Natural killer cell (primary cell): ENCODE results near the gene DGKB. TPM values are rescaled to one million over a fixed set of nuclear protein-coding genes. Genes with fewer than 3 reads are reported as not detected.

Experiments used
- ATAC-seq, 3 donors: fragments of 150-1000 bp in 2 of 3; fragments of 200-7000 bp in 1 of 3; cut with Tn5 transposase; 1 replicate in 1 of 3; 2 replicates in 2 of 3; pipeline ENCODE4 v1.10.0; 2021; ENCODE audit warnings: mild to moderate bottlenecking in 2 of 3, moderate library complexity in 2 of 3
- DNase-seq, 2 donors: peaks; one replicate each; pipeline versions ENCODE4 v3.0.0 to v3.0.0-alpha.2; 2013 to 2021; ENCODE audit warnings: mixed read lengths in 1 of 2
- H3K27ac ChIP-seq: one replicate; pipeline ENCODE4 v1.5.1; 2013; ENCODE audit warnings: mild to moderate bottlenecking, low read length
- H3K27me3 ChIP-seq: one replicate; pipeline ENCODE4 v1.6.1; 2013; ENCODE audit warnings: low read length; ENCODE audit not compliant: control insufficient read depth, insufficient read depth
- H3K36me3 ChIP-seq: one replicate; pipeline ENCODE4 v1.6.1; 2013; ENCODE audit warnings: low read length; ENCODE audit not compliant: control insufficient read depth, insufficient read depth
- H3K4me1 ChIP-seq: one replicate; pipeline ENCODE4 v1.6.1; 2013; ENCODE audit warnings: low read length; ENCODE audit not compliant: control insufficient read depth, insufficient read depth
- H3K4me3 ChIP-seq: one replicate; pipeline ENCODE4 v1.5.1; 2013; ENCODE audit warnings: low read length
- H3K9me3 ChIP-seq: one replicate; pipeline ENCODE4 v1.6.1; 2013; ENCODE audit warnings: low read length; ENCODE audit not compliant: control insufficient read depth, insufficient read depth
- H3K27ac Mint-ChIP-seq, 2 donors: one replicate each; pipeline ENCODE4 v1.8.0; 2022; ENCODE audit warnings: mild to moderate bottlenecking in 2 of 2, mixed read lengths in 2 of 2, moderate library complexity in 1 of 2
- H3K27me3 Mint-ChIP-seq, 2 donors: one replicate each; pipeline ENCODE4 v1.8.0; 2022; ENCODE audit warnings: low read depth in 2 of 2, mixed read lengths in 2 of 2
- H3K36me3 Mint-ChIP-seq: one replicate; pipeline ENCODE4 v1.8.0; 2022; ENCODE audit warnings: mixed read lengths
- H3K4me1 Mint-ChIP-seq, 2 donors: one replicate each; pipeline ENCODE4 v1.8.0; 2022; ENCODE audit warnings: mixed read lengths in 2 of 2
- H3K4me3 Mint-ChIP-seq: one replicate; pipeline ENCODE4 v1.8.0; 2022; ENCODE audit warnings: mild to moderate bottlenecking, moderate library complexity, mixed read lengths
- H3K9me3 Mint-ChIP-seq, 2 donors: one replicate each; pipeline ENCODE4 v1.8.0; 2022; ENCODE audit warnings: mixed read lengths in 2 of 2
- WGBS: methylation state at CpG from one replicate; pipeline ENCODE4 v1.1.7; 2013; ENCODE audit warnings: missing lambda C conversion rate; ENCODE audit not compliant: insufficient coverage; 5-methylcytosine and 5-hydroxymethylcytosine counted together
- intact Hi-C: fragments of 100-400 bp; cut with micrococcal nuclease; formaldehyde crosslinking; loops from one replicate; pipeline ENCODE4 v1.14.2; 2022
- total RNA-seq, 4 donors: library from RNA; stranded (reverse); fragments of 120-200 nt in 1 of 4; gene quantifications; one replicate each; pipeline versions ENCODE4 v1.2.3 to v1.2.4, GENCODE V29; 2013 to 2022
- TF ChIP-seq, protein P1 (sequence below): fragments of 200-600 bp; IDR thresholded peaks from one replicate; pipeline ENCODE4 v1.8.0; 2022; ENCODE audit warnings: antibody characterized with exemption

DGKB gene
- total RNA-seq, 3 donors from 2014 or later (not counting 1 experiment from before 2014, with no cell fraction given), result not detected

DNA sequence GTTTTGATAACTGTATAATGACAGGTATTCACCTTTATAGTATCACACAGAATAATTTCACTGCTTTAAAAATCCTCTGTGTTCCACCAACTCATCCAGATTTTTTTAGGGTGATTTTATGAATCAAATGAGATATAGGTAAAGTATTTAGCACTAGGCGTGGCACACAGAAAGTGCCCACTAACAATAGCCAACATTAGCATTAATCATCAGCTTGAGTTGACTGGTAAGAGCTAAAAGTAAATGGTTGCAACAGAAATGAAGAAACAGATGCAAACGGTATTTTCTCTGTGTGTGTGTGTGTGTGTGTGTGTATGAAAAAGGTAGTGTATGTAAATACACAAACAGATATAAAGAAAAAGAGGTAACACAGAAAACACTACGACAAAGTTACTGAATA lies 534.3 kb downstream of the DGKB start:
- DNase-seq, result no peak
- TF ChIP-seq, protein P1, sequence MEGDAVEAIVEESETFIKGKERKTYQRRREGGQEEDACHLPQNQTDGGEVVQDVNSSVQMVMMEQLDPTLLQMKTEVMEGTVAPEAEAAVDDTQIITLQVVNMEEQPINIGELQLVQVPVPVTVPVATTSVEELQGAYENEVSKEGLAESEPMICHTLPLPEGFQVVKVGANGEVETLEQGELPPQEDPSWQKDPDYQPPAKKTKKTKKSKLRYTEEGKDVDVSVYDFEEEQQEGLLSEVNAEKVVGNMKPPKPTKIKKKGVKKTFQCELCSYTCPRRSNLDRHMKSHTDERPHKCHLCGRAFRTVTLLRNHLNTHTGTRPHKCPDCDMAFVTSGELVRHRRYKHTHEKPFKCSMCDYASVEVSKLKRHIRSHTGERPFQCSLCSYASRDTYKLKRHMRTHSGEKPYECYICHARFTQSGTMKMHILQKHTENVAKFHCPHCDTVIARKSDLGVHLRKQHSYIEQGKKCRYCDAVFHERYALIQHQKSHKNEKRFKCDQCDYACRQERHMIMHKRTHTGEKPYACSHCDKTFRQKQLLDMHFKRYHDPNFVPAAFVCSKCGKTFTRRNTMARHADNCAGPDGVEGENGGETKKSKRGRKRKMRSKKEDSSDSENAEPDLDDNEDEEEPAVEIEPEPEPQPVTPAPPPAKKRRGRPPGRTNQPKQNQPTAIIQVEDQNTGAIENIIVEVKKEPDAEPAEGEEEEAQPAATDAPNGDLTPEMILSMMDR, result no peak
- Mint-ChIP-seq H3K4me1 (no peaks in the 10 kb centered on the region), H3K36me3 (peaks cover 23% of the 10 kb centered on the region), H3K27me3 (no peaks in the 10 kb centered on the region), H3K27ac (no peak overlapping the region), H3K4me3 (no peak overlapping the region), H3K9me3 (peaks cover 11 to 27% of the 10 kb centered on the region in 2 donors)
- peaks cover 7% of the 10 kb centered on the region for H3K9me3 ChIP-seq
- intact Hi-C loops, result no loop called here
- H3K36me3 ChIP-seq, result no peaks in the 10 kb centered on the region
- H3K4me3 ChIP-seq, result no peak overlapping the region
- H3K4me1 ChIP-seq, result no peaks in the 10 kb centered on the region
- 80% methylated on average over 1 of the region's 3 CpGs for WGBS
- ATAC-seq, result no peak
- no peak overlapping the region for H3K27ac ChIP-seq
- H3K27me3 ChIP-seq, result no peaks in the 10 kb centered on the region

DNA sequence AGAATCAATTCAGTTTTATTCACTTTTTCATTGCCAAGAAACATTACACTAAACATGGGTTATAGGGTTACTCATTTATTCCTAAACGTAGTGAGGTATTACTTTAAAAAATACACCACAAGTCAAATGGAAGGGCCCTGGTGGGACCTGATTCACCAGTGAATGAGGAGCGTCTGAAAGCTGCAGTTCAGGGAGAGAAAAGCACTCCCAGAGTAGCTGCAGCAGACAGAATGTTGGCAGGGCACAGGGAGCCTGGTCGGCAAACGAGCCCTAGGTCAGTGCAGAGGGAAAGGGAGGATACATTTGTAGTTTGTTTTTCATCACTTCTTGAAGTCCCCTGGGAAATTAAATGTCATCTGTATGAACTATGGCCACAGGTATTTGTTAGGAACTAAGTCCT lies 551.4 kb downstream of the DGKB start:
- DNase-seq (no peak), ATAC-seq (no peak)
- 57% methylated on average over 3 of the region's 4 CpGs for WGBS
- no peaks in the 10 kb centered on the region for H3K27me3 Mint-ChIP-seq
- H3K4me3 Mint-ChIP-seq, result no peak overlapping the region
- no peak overlapping the region for H3K27ac ChIP-seq
- TF ChIP-seq, protein P1, result no peak
- H3K9me3 ChIP-seq, result no peaks in the 10 kb centered on the region
- H3K4me1 ChIP-seq, result no peaks in the 10 kb centered on the region
- no peak overlapping the region for H3K4me3 ChIP-seq
- no peaks in the 10 kb centered on the region for H3K27me3 ChIP-seq
- H3K4me1 Mint-ChIP-seq, result no peaks in the 10 kb centered on the region
- H3K36me3 ChIP-seq, result no peaks in the 10 kb centered on the region
- H3K36me3 Mint-ChIP-seq, result no peaks in the 10 kb centered on the region
- H3K9me3 Mint-ChIP-seq, result peaks cover 6 to 7% of the 10 kb centered on the region in 2 donors
- intact Hi-C loops, result no loop called here
- H3K27ac Mint-ChIP-seq, result no peak overlapping the region

DNA sequence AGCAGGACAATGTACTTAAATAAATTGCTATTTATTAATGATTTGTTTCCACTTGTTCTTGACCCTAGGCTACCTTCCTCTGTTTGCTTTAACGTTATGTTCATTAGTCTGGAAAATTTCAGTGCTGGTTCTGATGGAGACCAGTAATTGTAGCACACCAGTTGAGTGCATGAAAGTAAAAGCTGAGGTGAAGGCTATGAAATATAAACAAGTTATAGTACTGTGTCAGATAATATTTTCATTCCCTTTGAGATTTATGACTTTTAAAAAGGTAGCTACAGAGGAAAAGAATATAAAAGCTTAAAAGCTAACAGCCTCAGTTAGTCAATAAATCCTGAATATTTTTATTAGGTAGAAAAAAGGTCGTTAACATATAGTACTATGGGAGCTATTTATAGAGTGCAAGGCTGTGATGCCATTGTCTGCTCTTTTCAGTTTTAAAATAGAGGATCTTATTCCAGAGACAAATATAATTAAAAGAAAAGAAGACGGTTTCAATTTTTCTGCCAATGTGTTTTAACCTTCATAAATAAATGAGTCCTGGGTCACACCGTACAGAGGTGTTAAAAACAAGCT lies 561.3 kb downstream of the DGKB start:
- Histone ChIP-seq H3K9me3 (no peaks in the 10 kb centered on the region), H3K36me3 (no peaks in the 10 kb centered on the region), H3K27me3 (no peaks in the 10 kb centered on the region), H3K4me1 (no peaks in the 10 kb centered on the region), H3K4me3 (no peak overlapping the region), H3K27ac (no peak overlapping the region)
- Mint-ChIP-seq H3K9me3 (peaks cover 3 to 10% of the 10 kb centered on the region in 2 donors), H3K27me3 (no peaks in the 10 kb centered on the region), H3K4me3 (no peak overlapping the region), H3K4me1 (no peaks in the 10 kb centered on the region), H3K36me3 (no peaks in the 10 kb centered on the region), H3K27ac (no peak overlapping the region)
- TF ChIP-seq, protein P1, result no peak
- DNase-seq (no peak), ATAC-seq (no peak)
- intact Hi-C loops, result no loop called here
- 68% methylated on average over 3 of the region's 4 CpGs for WGBS
